Ramos (cell line): ENCODE data around the gene FUBP3.
"Not testable (repeated sequence)": the region's sequence is repeated elsewhere in the genome, so short reads cannot be mapped to it uniquely, and the experiment has no call there.

Source experiments
- in situ Hi-C: fragments of 300-500 bp; cut with MboI; formaldehyde crosslinking; loops from one replicate; pipeline ENCODE4 v1.14.3; 2022; ENCODE audit warnings: low sequenced_read_pairs; ENCODE audit not compliant: unreplicated experiment

The FUBP3 gene

GRCh38 chr9:130556396-130557076 is 22.8 kb upstream of the FUBP3 start:
- in situ Hi-C loops, result no loop called here

GRCh38 chr9:130557077-130557468 is 22.3 kb upstream of the FUBP3 start:
- in situ Hi-C loops, result no loop called here

GRCh38 chr9:130561056-130561455 is 18.3 kb upstream of the FUBP3 start:
- in situ Hi-C loops, result no loop called here

DNA sequence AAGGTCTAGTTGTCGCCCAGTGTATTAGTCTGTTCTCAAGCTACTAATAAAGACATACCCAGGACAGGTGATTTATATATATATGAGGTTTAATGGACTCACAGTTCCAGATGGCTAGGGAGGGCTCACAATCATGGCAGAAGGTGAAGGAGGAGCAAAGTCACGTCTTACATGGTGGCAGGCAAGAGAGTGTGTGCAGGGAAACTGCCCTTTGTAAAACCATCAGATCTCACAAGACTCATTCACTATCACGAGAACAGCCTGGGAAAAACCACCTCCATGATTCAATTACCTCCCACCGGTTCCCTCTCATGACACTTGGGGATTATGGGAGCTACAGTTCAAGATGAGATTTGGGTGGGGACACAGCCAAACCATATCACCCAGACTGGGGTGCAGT is 16.9 kb upstream of the FUBP3 start:
- in situ Hi-C loops, result not testable (repeated sequence)

GRCh38 chr9:130563797-130564196 is 15.6 kb upstream of the FUBP3 start:
- in situ Hi-C loops, result no loop called here

DNA sequence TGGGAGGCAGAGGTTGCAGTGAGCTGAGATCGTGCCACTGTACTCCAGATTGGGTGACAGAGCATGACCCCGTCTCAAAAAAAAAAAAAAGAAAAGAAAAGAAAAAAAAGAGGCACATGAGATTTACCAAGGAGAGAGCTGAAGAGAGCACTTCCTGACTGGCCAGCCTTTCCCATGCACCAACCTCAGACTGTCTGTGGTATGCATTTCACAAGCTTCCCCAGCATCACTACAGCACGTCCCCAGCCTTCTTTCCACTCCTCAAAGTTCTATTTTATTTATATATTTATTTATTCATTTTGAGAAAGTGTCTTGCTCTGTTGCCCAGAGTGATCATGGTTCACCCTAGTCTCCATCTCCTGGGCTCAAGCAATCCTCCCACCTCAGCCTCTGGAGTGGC is 13.6 kb upstream of the FUBP3 start:
- in situ Hi-C loops, result no loop called here

- in situ Hi-C loops, result no loop called here
These were observed 9.2 kb upstream of the FUBP3 start for GRCh38 chr9:130570208-130570607.

- in situ Hi-C loops, result no loop called here
These were observed 3.9 kb upstream of the FUBP3 start for GRCh38 chr9:130575514-130575913.

DNA sequence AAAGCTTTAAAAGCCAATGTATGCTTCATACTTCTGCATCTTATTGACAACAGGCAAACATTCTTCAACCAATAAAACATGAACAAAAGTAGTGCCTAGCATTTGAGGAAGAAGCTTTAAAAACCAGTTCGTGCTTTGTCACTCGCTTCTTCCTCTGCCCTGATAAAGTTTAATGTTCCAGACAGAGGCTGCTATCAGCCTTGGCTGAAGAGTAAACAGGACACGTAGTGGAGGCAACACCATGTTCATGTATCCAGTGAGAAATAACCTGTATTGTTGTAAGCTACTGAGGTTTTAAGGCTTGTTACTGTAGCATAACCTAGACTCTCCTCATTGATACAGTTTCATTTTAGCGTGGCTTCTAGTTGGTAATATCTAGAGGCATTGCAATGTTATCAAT is 3.2 kb upstream of the FUBP3 start:
- in situ Hi-C loops, result no loop called here

DNA sequence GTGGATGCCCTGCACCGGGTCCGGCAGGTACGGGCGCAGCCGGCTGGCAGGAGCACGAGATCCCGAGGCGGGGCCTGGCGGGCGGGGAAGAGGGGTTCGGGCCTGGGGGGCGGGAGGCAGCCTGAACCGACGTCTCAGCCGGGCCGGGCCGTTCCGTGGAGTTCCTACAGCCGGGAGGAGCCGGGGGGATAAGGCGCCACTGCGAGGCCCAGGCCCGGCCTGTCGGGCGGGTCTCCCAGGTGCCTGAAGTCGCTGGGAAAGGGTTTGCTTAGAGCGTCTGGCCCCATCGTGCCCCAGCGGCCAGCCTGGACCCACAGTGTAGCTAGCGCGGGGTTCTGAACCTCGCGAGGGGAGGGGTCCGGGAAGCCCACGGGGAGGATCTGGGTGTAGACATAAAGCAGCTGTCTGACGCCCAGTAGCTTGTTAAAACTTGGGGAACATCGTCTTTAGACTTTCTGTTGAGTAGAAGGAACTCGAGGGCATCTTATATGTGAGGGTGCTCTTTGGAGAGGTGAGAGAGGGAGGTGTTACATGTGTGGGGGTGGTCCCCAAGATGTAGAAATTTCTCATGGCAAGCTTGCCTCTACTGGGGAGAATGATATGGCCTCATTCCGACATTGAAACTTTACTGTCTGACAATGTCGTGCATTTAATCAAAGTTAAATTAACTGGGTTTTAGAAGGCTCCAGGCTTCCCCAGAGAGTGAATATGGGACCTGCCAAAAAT is 524 bp downstream of the FUBP3 start:
- in situ Hi-C loops, result no loop called here

- in situ Hi-C loops, result no loop called here
These were observed 2.4 kb downstream of the FUBP3 start for GRCh38 chr9:130581766-130582165.

DNA sequence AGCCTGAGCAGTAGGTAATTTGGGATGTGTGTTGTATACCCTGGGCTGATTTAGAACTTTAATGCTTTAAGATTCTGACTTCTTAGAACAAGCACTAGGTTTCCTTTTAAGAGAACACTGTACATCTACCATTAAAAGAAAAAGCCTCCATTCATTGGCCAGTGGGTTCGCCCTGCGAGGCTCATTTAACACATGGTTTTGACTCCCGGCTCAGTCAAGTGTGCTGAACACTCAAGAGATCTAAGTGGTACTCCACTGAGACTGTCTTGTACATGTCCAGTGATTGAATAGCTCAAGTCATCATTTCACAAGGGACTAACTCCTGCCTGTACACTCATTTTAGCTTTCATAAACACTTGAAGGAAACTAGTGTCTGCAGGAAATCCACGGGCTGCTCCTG is 3.9 kb downstream of the FUBP3 start:
- in situ Hi-C loops, result no loop called here

- in situ Hi-C loops, result no loop called here
These were observed 8.5 kb downstream of the FUBP3 start for GRCh38 chr9:130587921-130588320.

GRCh38 chr9:130588416-130588815 is 9.0 kb downstream of the FUBP3 start:
- in situ Hi-C loops, result no loop called here

DNA sequence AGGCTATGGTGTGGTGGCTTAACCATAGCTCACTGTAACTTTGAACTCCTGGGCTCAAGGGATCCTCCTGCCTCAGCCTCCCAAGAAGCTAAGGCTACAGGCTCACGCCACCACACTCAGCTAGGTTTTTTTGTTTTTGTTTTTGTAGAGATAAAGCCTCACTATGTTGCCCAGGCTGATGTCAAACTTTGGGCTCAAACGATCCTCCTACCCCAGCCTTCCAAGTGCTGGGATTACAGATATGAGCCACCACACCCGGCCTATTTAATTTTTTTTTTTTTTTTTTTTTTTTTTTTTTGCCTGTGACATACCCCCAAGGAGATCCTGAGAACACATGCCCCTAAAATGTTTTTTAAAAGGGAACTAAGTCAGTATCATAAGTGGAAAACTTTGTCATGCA is 10.4 kb downstream of the FUBP3 start:
- in situ Hi-C loops, result no loop called here

DNA sequence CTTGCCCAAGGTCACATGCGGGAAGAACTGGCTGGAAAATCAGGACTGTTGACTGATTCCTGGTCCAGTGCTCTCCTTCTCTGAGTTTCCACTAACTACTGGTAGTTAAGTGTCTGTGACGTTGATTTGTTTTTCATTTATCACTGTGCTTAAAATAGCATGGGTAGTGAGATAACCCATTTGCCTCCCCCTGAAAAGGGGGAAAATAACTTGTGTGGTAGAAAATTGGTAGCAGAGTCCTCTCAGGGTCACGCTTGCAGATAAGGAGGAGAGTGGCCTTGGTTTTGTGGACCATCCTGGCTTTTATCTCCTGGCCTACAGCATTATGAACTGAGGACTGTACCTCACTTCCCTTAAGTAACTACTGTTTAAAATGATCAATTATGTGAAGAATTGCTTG is 10.9 kb downstream of the FUBP3 start:
- in situ Hi-C loops, result no loop called here

GRCh38 chr9:130593020-130593419 is 13.6 kb downstream of the FUBP3 start:
- in situ Hi-C loops, result no loop called here

DNA sequence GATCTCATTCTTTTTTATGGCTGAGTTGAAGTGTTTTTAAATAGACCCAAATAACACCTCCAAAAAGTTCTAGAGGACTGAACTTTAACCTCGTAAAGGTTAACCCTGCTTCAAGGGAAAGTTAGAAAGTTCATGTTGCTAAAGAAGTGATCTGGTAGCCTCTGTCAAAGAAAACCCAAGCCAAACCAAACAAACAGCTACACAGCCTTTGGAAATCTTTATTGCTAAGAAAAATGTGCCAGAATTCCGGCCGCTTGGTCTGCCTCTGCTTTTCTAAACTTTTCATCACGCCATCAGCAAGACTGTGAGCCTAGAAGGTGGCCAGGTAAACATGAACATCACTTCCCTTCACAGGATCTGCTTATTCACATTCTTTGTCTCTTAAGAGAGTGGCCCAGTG is 17.9 kb downstream of the FUBP3 start:
- in situ Hi-C loops, result no loop called here

DNA sequence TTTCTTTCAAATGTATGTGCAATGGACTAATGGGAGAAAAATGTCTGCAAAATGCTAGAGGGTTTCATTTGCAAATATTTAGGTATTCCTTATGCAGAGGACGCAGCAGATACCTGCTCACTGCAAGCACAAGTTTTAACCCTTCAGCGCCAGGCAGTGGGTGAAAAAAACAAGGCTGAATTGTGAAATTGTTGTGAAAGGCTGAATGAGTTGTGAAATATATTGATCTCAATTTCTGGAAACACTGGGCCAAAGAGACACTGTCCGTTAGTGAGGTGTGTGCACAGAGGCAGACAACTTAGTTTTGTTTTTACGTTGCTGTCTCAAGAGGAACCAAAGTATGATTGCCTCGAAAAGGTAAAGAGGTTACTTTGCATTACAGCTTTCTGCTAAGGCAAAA is 18.8 kb downstream of the FUBP3 start:
- in situ Hi-C loops, result no loop called here

DNA sequence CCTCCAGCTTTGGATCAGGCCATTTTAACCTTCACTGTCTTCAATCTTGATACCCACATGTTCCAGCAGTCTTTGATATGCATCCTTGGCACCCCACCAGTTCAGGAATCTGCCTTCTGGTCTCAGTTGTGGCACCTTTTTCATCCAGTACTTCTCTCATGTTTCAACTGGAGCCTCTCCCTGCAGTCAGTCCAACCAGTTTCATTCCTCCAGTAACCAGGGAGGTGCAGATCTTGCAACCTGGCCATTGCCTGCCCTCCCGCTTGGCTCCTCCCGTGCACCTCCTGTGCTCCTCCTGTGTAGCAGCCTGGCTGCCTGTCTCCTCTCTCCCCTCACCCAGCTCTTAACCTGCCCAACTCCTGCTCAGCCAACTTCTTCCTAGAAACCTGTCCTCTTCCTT is 20.2 kb downstream of the FUBP3 start:
- in situ Hi-C loops, result no loop called here

DNA sequence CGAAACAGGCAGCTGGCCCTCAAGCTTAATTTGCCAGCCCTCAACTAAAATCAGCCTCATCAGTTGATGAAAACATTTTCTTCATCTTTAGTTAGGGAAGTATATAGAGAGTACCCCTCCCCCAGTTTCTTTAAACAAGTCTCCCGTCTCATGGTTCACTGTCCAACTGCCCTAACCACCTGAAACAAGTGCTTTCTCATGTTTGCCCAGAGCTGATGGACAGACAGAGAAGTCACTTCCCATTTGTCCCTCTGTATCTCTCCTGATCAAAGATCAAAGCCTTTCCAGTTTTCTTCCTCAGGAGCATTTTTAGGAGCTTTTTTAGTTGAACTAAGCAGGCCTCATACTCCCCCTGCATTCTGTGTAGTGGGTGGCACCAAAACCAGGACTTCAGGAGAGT is 21.7 kb downstream of the FUBP3 start:
- in situ Hi-C loops, result no loop called here

DNA sequence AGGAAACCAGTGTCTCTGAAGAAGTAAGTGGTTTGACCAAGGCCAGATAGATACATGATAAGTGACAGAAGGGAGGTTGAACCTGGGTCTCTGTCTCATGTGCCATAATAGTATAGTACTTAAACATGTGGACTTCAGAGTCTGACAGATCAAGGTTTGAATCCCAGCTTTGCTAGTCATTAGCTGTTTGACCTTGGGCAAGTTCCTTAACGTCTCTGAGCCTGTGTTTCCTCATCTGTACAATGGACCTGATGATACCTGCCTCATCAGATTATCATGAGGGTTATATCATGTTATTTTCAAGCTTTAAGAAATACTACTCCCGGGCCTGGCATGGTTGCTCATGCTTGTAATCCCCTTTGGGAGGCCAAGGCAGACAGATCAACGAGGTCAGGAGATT is 24.9 kb downstream of the FUBP3 start:
- in situ Hi-C loops, result no loop called here
